Measurements from ENCODE around the gene UBL4B.

The UBL4B gene

GRCh38 chr1:110088739-110089316, 23.4 kb upstream of the UBL4B start:
- TF ChIP-seq, protein P1, sequence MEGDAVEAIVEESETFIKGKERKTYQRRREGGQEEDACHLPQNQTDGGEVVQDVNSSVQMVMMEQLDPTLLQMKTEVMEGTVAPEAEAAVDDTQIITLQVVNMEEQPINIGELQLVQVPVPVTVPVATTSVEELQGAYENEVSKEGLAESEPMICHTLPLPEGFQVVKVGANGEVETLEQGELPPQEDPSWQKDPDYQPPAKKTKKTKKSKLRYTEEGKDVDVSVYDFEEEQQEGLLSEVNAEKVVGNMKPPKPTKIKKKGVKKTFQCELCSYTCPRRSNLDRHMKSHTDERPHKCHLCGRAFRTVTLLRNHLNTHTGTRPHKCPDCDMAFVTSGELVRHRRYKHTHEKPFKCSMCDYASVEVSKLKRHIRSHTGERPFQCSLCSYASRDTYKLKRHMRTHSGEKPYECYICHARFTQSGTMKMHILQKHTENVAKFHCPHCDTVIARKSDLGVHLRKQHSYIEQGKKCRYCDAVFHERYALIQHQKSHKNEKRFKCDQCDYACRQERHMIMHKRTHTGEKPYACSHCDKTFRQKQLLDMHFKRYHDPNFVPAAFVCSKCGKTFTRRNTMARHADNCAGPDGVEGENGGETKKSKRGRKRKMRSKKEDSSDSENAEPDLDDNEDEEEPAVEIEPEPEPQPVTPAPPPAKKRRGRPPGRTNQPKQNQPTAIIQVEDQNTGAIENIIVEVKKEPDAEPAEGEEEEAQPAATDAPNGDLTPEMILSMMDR (IDR thresholded peaks at IDR 0.05; ENCODE audit: unreplicated experiment in 3 of 3) = no peak
- H3K4me3 Mint-ChIP-seq = no peak overlapping the region
- no peak overlapping the region for H3K27ac Mint-ChIP-seq
- no peaks in the 10 kb centered on the region for H3K36me3 Mint-ChIP-seq (ENCODE audit: low read depth)
- peaks cover 86% of the 10 kb centered on the region for H3K27me3 Mint-ChIP-seq (ENCODE audit: low read depth)
- H3K9me3 Mint-ChIP-seq = no peaks in the 10 kb centered on the region
- H3K4me1 Mint-ChIP-seq = peaks cover 5% of the 10 kb centered on the region

GRCh38 chr1:110089561-110090275, 22.5 kb upstream of the UBL4B start:
- Mint-ChIP-seq H3K36me3 (ENCODE audit: low read depth) (no peaks in the 10 kb centered on the region), H3K27me3 (ENCODE audit: low read depth) (peaks cover 81% of the 10 kb centered on the region), H3K4me1 (peaks cover 3% of the 10 kb centered on the region), H3K4me3 (no peak overlapping the region), H3K9me3 (no peaks in the 10 kb centered on the region), H3K27ac (no peak overlapping the region)
- TF ChIP-seq, protein P1 (IDR thresholded peaks at IDR 0.05; ENCODE audit: unreplicated experiment in 3 of 3) = no peak

DNA sequence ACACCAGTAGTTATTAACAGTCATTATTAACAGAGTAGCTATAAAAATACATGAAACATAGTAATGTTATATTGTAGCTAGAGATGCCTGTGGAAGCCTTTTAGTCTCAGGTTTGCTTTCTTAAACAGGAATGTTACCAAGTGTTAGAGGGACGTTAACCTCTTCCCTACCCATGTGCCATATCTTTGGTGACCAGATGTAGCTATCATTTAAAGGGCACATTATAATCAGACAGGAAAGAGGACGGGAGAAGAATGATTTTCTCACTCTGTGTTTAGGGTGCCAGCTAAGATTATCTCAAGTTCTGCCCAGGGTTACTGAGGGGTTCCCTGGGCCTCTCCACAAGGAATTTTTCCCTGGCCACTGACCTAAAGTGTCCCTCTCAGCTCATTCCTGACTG, 20.9 kb upstream of the UBL4B start:
- Mint-ChIP-seq H3K36me3 (ENCODE audit: low read depth) (no peaks in the 10 kb centered on the region), H3K27ac (no peak overlapping the region), H3K4me1 (no peaks in the 10 kb centered on the region), H3K4me3 (no peak overlapping the region), H3K27me3 (ENCODE audit: low read depth) (peaks cover 65% of the 10 kb centered on the region), H3K9me3 (no peaks in the 10 kb centered on the region)
- TF ChIP-seq, protein P1 (IDR thresholded peaks at IDR 0.05; ENCODE audit: unreplicated experiment in 3 of 3) = no peak

DNA sequence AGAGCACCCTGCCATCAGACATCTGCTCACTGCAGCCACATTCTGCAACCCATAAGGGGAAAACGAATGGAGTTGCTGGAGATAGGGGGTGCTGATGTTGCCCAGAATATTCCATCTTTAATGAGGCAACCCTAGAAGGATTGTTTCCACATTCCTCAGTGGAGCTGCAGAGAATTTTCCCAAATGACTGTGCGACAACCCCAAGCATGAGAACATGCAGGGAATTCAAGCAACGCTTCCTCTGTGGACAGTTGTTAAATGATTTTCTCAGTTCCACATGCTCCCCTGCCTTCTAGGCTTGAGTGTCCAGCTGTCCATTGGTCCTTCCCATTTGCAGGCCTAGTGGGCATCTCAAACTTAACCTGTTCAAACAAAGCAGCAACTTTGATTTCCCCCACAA, 20.5 kb upstream of the UBL4B start:
- H3K9me3 Mint-ChIP-seq = no peaks in the 10 kb centered on the region
- no peak overlapping the region for H3K4me3 Mint-ChIP-seq
- no peaks in the 10 kb centered on the region for H3K4me1 Mint-ChIP-seq
- no peak overlapping the region for H3K27ac Mint-ChIP-seq
- H3K36me3 Mint-ChIP-seq (ENCODE audit: low read depth) = no peaks in the 10 kb centered on the region
- TF ChIP-seq, protein P1 (IDR thresholded peaks at IDR 0.05; ENCODE audit: unreplicated experiment in 3 of 3) = no peak
- H3K27me3 Mint-ChIP-seq (ENCODE audit: low read depth) = peaks cover 61% of the 10 kb centered on the region

DNA sequence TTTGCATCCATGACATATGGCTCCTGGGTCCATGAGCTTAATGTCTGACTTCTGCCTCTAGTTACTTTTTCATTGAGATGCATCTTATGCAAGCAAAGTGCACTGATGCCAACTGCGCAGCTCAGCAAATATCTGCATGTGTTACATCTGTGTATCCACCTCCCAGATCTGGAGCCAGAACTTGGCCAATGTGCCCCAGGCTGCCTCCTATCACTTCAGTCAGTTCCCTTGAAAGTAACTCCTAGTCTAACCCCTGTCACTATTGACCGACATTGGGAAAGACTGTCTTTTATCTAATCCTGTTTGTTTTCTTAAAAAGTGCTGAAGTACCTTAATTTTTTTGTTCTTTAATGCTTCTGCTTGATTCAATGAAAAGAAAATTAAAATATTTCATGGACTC, 19.3 kb upstream of the UBL4B start:
- peaks cover 51% of the 10 kb centered on the region for H3K27me3 Mint-ChIP-seq (ENCODE audit: low read depth)
- TF ChIP-seq, protein P1 (IDR thresholded peaks at IDR 0.05; ENCODE audit: unreplicated experiment in 3 of 3) = no peak
- H3K36me3 Mint-ChIP-seq (ENCODE audit: low read depth) = no peaks in the 10 kb centered on the region
- H3K9me3 Mint-ChIP-seq = no peaks in the 10 kb centered on the region
- no peak overlapping the region for H3K4me3 Mint-ChIP-seq
- H3K27ac Mint-ChIP-seq = no peak overlapping the region
- no peaks in the 10 kb centered on the region for H3K4me1 Mint-ChIP-seq
